NCI-H2196 (cell line): ENCODE results near the gene SRGAP2C.
"Not testable (repeated sequence)": the region's sequence is repeated elsewhere in the genome, so short reads cannot be mapped to it uniquely, and the experiment has no call there.

Source experiments
- DNase-seq: peaks from one replicate; lab custom pipeline; 2025; ENCODE audit not compliant: unreplicated experiment; lab: John Stamatoyannopoulos, UW

Gene SRGAP2C

GRCh38 chr1:121368910-121369309 is 184.1 kb downstream of the SRGAP2C start:
- not testable (repeated sequence) for DNase-seq

- not testable (repeated sequence) for DNase-seq
Measured at GRCh38 chr1:121369959-121370358, 185.2 kb downstream of the SRGAP2C start.

- DNase-seq: not testable (repeated sequence)
Measured at GRCh38 chr1:121374851-121375367, 190.1 kb downstream of the SRGAP2C start.

- DNase-seq: not testable (repeated sequence)
Measured at GRCh38 chr1:121376986-121377385, 192.2 kb downstream of the SRGAP2C start.

- DNase-seq: not testable (repeated sequence)
Measured at GRCh38 chr1:121378757-121379156, 194.0 kb downstream of the SRGAP2C start.

- not testable (repeated sequence) for DNase-seq
Measured at GRCh38 chr1:121384754-121385153, 200.0 kb downstream of the SRGAP2C start.

GRCh38 chr1:121385162-121385561 is 200.4 kb downstream of the SRGAP2C start:
- DNase-seq: not testable (repeated sequence)

GRCh38 chr1:121385563-121386288 is 201.0 kb downstream of the SRGAP2C start:
- DNase-seq: not testable (repeated sequence)

- not testable (repeated sequence) for DNase-seq
Measured at GRCh38 chr1:121386319-121386948, 201.7 kb downstream of the SRGAP2C start.

GRCh38 chr1:121389895-121390560 is 205.3 kb downstream of the SRGAP2C start:
- not testable (repeated sequence) for DNase-seq

GRCh38 chr1:121392130-121392529 is 207.4 kb downstream of the SRGAP2C start:
- DNase-seq: not testable (repeated sequence)

- DNase-seq: not testable (repeated sequence)
Measured at GRCh38 chr1:121395718-121396201, 211.0 kb downstream of the SRGAP2C start.

GRCh38 chr1:121396335-121397081 is 211.7 kb downstream of the SRGAP2C start:
- not testable (repeated sequence) for DNase-seq

- DNase-seq: not testable (repeated sequence)
Measured at GRCh38 chr1:121397101-121397500, 212.3 kb downstream of the SRGAP2C start.

- DNase-seq: not testable (repeated sequence)
Measured at GRCh38 chr1:121399193-121399592, 214.4 kb downstream of the SRGAP2C start.

GRCh38 chr1:121400108-121400507 is 215.3 kb downstream of the SRGAP2C start:
- DNase-seq: not testable (repeated sequence)

GRCh38 chr1:121400541-121401310 is 216.0 kb downstream of the SRGAP2C start:
- not testable (repeated sequence) for DNase-seq

GRCh38 chr1:121401375-121401955 is 216.7 kb downstream of the SRGAP2C start:
- not testable (repeated sequence) for DNase-seq

GRCh38 chr1:121403254-121403653 is 218.5 kb downstream of the SRGAP2C start:
- not testable (repeated sequence) for DNase-seq
